Measurements from ENCODE around the gene C18orf54. TPM values are rescaled to one million over a fixed set of nuclear protein-coding genes. Genes with fewer than 3 reads are reported as not detected.

The C18orf54 gene
- total RNA-seq, 2 experiments from 2014 or later, result 10.9 to 11.9 TPM

DNA sequence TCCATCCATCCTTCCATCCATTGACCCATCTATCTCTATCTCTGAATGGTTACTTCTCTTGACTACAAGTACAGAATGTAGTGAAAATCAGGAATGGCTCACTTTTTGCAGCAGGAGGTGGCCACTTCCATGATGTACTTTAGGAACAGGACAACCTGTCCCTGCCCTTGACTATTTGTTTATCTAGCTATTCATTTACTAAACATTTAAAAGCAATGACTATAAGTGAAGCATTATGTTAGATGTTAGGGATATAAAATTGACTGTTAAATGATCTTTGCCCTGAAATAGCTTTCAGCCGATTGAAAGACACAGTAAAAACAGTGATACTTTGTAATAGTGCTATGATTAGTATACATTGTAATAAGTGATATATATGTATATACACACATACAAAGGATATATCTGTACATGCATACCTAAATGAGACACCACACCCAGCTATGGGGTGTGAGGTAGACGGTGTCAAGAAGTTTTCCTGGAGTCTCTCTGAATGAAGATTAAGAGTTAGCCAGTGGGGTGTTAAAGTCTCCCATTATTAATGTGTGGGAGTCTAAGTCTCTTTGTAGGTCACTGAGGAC is 68.5 kb downstream of the C18orf54 start:
- no peak for ATAC-seq
- H3K27ac Mint-ChIP-seq, result no peak overlapping the region

More for the DNA sequence above, 68.5 kb downstream of the C18orf54 start:
- no peaks in the 10 kb centered on the region for H3K9me3 Mint-ChIP-seq (ENCODE audit: insufficient read depth)
- H3K4me3 Mint-ChIP-seq, result no peak overlapping the region
- ChIA-PET CTCF (interaction anchor here (0.6 kb wide), 1 partner anchor 497 kb away, joined by 3 read pairs; no protein-coding TSS in a partner anchor), POLR2A (no interaction called here)
- no peaks in the 10 kb centered on the region for H3K36me3 Mint-ChIP-seq (ENCODE audit: low read depth)
- H3K27me3 Mint-ChIP-seq (ENCODE audit: low read depth), result peaks cover 13% of the 10 kb centered on the region
- no peaks in the 10 kb centered on the region for H3K4me1 Mint-ChIP-seq (ENCODE audit: low read depth)
- DNase-seq, result no peak

Other genes starting within 250 kb of the C18orf54 start
- 100 to 1,000 TPM; 122 to 126 TPM for gene MBD2, start 133.2 kb upstream of the C18orf54 start, total RNA-seq
- gene POLI, start 88.4 kb upstream of the C18orf54 start, total RNA-seq, result 10 to 100 TPM; 14.2 to 14.3 TPM
- gene STARD6, start within 50 bp of the C18orf54 start, total RNA-seq, result not detected
- not detected for gene DYNAP, start 233.3 kb downstream of the C18orf54 start, total RNA-seq